ENCODE measurements around the gene AR.

DNA sequence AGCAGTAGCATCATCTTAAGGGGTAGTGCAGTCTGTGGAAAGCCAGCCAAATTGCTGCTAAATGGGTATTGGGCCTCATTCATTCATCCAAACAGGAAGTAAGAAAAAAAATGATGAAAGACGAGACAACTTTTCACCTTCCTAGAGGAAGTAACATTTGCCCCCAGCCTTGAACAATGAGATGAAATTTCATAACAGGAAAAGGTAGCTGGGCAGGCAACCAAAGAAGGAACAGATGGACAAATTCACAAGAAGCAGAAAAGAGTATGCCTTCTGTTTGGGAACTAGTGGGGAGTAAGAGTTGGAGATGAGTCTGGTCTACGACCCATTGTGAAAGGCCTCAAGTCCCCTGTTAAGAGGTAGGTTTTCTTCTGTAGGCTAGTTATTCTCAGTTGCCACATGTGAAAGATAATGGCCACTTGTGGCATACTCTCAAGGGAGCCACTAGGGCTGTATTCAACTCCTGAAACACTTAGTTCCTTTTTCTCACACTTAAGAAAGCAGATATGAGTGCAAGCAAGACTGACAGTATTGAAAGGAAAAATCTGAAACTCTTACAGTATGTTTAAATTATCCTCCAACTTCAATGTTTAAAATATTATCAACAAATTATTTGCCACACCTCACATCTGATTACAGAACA lies 190.4 kb downstream of the AR start:
- TF ChIP-seq MAFK (IDR thresholded peaks at IDR 0.05; ENCODE audit: low read depth, low read length) (no peak), RCOR1 (IDR thresholded peaks at IDR 0.05; ENCODE audit: insufficient replicate concordance, low read length) (no peak), CEBPB (IDR thresholded peaks at IDR 0.05; ENCODE audit: low read depth, low read length) (no peak)
- TF ChIP-seq, protein P1, sequence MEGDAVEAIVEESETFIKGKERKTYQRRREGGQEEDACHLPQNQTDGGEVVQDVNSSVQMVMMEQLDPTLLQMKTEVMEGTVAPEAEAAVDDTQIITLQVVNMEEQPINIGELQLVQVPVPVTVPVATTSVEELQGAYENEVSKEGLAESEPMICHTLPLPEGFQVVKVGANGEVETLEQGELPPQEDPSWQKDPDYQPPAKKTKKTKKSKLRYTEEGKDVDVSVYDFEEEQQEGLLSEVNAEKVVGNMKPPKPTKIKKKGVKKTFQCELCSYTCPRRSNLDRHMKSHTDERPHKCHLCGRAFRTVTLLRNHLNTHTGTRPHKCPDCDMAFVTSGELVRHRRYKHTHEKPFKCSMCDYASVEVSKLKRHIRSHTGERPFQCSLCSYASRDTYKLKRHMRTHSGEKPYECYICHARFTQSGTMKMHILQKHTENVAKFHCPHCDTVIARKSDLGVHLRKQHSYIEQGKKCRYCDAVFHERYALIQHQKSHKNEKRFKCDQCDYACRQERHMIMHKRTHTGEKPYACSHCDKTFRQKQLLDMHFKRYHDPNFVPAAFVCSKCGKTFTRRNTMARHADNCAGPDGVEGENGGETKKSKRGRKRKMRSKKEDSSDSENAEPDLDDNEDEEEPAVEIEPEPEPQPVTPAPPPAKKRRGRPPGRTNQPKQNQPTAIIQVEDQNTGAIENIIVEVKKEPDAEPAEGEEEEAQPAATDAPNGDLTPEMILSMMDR (conservative IDR thresholded peaks at IDR 0.05; ENCODE audit: low read depth, low read length), result no peak

All from IMR-90 (cell line).